ENCODE data around the gene USP6NL.

Gene USP6NL

GRCh38 chr10:11626071-11626470 lies 14.6 kb upstream of the USP6NL start:
- no peak for TF ChIP-seq CTCF (conservative IDR thresholded peaks at IDR 0.05; ENCODE audit: low read depth, low read length)
- H3K4me3 ChIP-seq (IDR thresholded peaks at IDR 0.05; ENCODE audit: insufficient read depth, low read depth, low read length): no peak overlapping the region
- H3K4me2 ChIP-seq: no peak overlapping the region
- no peak overlapping the region for H3K9ac ChIP-seq
- no peaks in the 10 kb centered on the region for H3K79me2 ChIP-seq (ENCODE audit: insufficient read depth, low read depth)
- H4K20me1 ChIP-seq (ENCODE audit: insufficient read depth): no peaks in the 10 kb centered on the region
- H3K4me1 ChIP-seq (ENCODE audit: low read depth, poor library complexity, severe bottlenecking): peaks cover 11% of the 10 kb centered on the region
- H3K36me3 ChIP-seq (ENCODE audit: insufficient read depth): no peaks in the 10 kb centered on the region
- H3K27me3 ChIP-seq (ENCODE audit: insufficient read depth, low read depth): peaks cover 5% of the 10 kb centered on the region; the same call in 1 of the 2 replicates
- no peak overlapping the region for H3K27ac ChIP-seq
- H2AFZ ChIP-seq (ENCODE audit: low read depth): no peak overlapping the region

- Histone ChIP-seq H3K4me1 (ENCODE audit: low read depth, poor library complexity, severe bottlenecking) (peaks cover 9% of the 10 kb centered on the region), H3K4me3 (IDR thresholded peaks at IDR 0.05; ENCODE audit: insufficient read depth, low read depth, low read length) (no peak overlapping the region), H4K20me1 (ENCODE audit: insufficient read depth) (no peaks in the 10 kb centered on the region), H2AFZ (ENCODE audit: low read depth) (no peak overlapping the region), H3K27me3 (ENCODE audit: insufficient read depth, low read depth) (peaks cover 3% of the 10 kb centered on the region; the same call in 1 of the 2 replicates), H3K79me2 (ENCODE audit: insufficient read depth, low read depth) (no peaks in the 10 kb centered on the region), H3K4me2 (no peak overlapping the region; the same call in 1 of the 2 replicates), H3K9ac (no peak overlapping the region), H3K36me3 (ENCODE audit: insufficient read depth) (no peaks in the 10 kb centered on the region), H3K27ac (no peak overlapping the region)
- no peak for TF ChIP-seq CTCF (conservative IDR thresholded peaks at IDR 0.05; ENCODE audit: low read depth, low read length)
These were observed 13.7 kb upstream of the USP6NL start for GRCh38 chr10:11625019-11625735.

- TF ChIP-seq CTCF (conservative IDR thresholded peaks at IDR 0.05; ENCODE audit: low read depth, low read length): no peak
- Histone ChIP-seq H3K36me3 (ENCODE audit: insufficient read depth) (no peaks in the 10 kb centered on the region), H2AFZ (ENCODE audit: low read depth) (no peak overlapping the region), H3K4me3 (IDR thresholded peaks at IDR 0.05; ENCODE audit: insufficient read depth, low read depth, low read length) (no peak overlapping the region), H4K20me1 (ENCODE audit: insufficient read depth) (no peaks in the 10 kb centered on the region), H3K4me2 (no peak overlapping the region), H3K79me2 (ENCODE audit: insufficient read depth, low read depth) (no peaks in the 10 kb centered on the region), H3K4me1 (ENCODE audit: low read depth, poor library complexity, severe bottlenecking) (peaks cover 4% of the 10 kb centered on the region), H3K27me3 (ENCODE audit: insufficient read depth, low read depth) (no peaks in the 10 kb centered on the region; the same call in 1 of the 2 replicates), H3K27ac (no peak overlapping the region), H3K9ac (no peak overlapping the region)
These were observed 5.8 kb upstream of the USP6NL start for GRCh38 chr10:11617233-11617632.

GRCh38 chr10:11616021-11616420 lies 4.6 kb upstream of the USP6NL start:
- peaks cover 8% of the 10 kb centered on the region for H3K4me1 ChIP-seq (ENCODE audit: low read depth, poor library complexity, severe bottlenecking)
- no peaks in the 10 kb centered on the region; the same call in 1 of the 2 replicates for H3K27me3 ChIP-seq (ENCODE audit: insufficient read depth, low read depth)
- H3K79me2 ChIP-seq (ENCODE audit: insufficient read depth, low read depth): no peaks in the 10 kb centered on the region
- no peak for TF ChIP-seq CTCF (conservative IDR thresholded peaks at IDR 0.05; ENCODE audit: low read depth, low read length)
- no peaks in the 10 kb centered on the region for H4K20me1 ChIP-seq (ENCODE audit: insufficient read depth)
- H2AFZ ChIP-seq (ENCODE audit: low read depth): no peak overlapping the region
- H3K27ac ChIP-seq: no peak overlapping the region
- no peak overlapping the region for H3K4me3 ChIP-seq (IDR thresholded peaks at IDR 0.05; ENCODE audit: insufficient read depth, low read depth, low read length)
- no peak overlapping the region for H3K9ac ChIP-seq
- no peak overlapping the region for H3K4me2 ChIP-seq
- no peaks in the 10 kb centered on the region for H3K36me3 ChIP-seq (ENCODE audit: insufficient read depth)

Measured in KMS-11 (cell line).